Caco-2 (cell line): ENCODE data around the gene YBX1. TPM values are rescaled to one million over a fixed set of nuclear protein-coding genes. Genes with fewer than 3 reads are reported as not detected.
A peak's percentile ranks its signal among the peaks of the same experiment; 100 is the strongest.

Source experiments
- BruUV-seq: library from RNA; stranded (reverse); fragments of 400-500 nt; replicated peaks from 2 replicates; lab custom pipeline; 2021; lab: Mats Ljungman, UMichigan
- CTCF ChIA-PET: fragments of 300-600 bp; sonication (Branson Sonifier 250); formaldehyde crosslinking; loops from one replicate; lab custom pipeline; 2022; ENCODE audit warnings: antibody characterized with exemption; lab: Charles Lee
- POLR2A ChIA-PET: fragments of 300-600 bp; sonication (Branson Sonifier 250); formaldehyde crosslinking; loops from one replicate; lab custom pipeline; 2022; ENCODE audit warnings: antibody characterized with exemption; lab: Charles Lee
- DNase-seq, 2 experiments: peaks; one replicate each; pipeline versions ENCODE4 v3.0.0 to v3.0.0-alpha.2; 2020 to 2022
- H3K27me3 ChIP-seq: replicated peaks from 2 replicates; pipeline ENCODE4 v1.6.0; 2011; ENCODE audit warnings: low read length; ENCODE audit not compliant: control insufficient read depth, insufficient read depth
- H3K36me3 ChIP-seq: 2 replicates; pipeline ENCODE4 v1.5.1; 2011; ENCODE audit warnings: low read length; ENCODE audit not compliant: control insufficient read depth, insufficient read depth
- H3K4me1 ChIP-seq: fragments of 250-450 bp; sonication (Bioruptor Pico); 2 replicates; pipeline ENCODE4 v1.5.1; 2020; ENCODE audit warnings: mild to moderate bottlenecking
- H3K4me3 ChIP-seq: 2 replicates; pipeline ENCODE4 v1.5.1; 2011; ENCODE audit warnings: low read depth, mild to moderate bottlenecking, control low read depth, low read length
- H3K9me3 ChIP-seq: fragments of 250-450 bp; sonication (Bioruptor Pico); 2 replicates; pipeline ENCODE4 v1.5.1; 2020; ENCODE audit warnings: mild to moderate bottlenecking, moderate library complexity
- H3K27ac Mint-ChIP-seq: one replicate; pipeline ENCODE4 v1.8.0; 2022; ENCODE audit warnings: mixed read lengths; ENCODE audit not compliant: unreplicated experiment
- H3K27me3 Mint-ChIP-seq: one replicate; pipeline ENCODE4 v1.8.0; 2022; ENCODE audit warnings: mixed read lengths; ENCODE audit not compliant: insufficient read depth, unreplicated experiment
- H3K36me3 Mint-ChIP-seq: one replicate; pipeline ENCODE4 v1.8.0; 2022; ENCODE audit warnings: mild to moderate bottlenecking, mixed read lengths; ENCODE audit not compliant: insufficient read depth, unreplicated experiment
- H3K4me1 Mint-ChIP-seq: one replicate; pipeline ENCODE4 v1.8.0; 2022; ENCODE audit warnings: low read depth, mixed read lengths; ENCODE audit not compliant: unreplicated experiment
- H3K4me3 Mint-ChIP-seq: one replicate; pipeline ENCODE4 v1.8.0; 2022; ENCODE audit warnings: mild to moderate bottlenecking, moderate library complexity, mixed read lengths; ENCODE audit not compliant: unreplicated experiment
- H3K9me3 Mint-ChIP-seq: one replicate; pipeline ENCODE4 v1.8.0; 2022; ENCODE audit warnings: mixed read lengths; ENCODE audit not compliant: unreplicated experiment
- intact Hi-C: fragments of 100-400 bp; cut with micrococcal nuclease; formaldehyde crosslinking; loops from one replicate; pipeline ENCODE4 v1.10.0; 2022; ENCODE audit not compliant: unreplicated experiment
- total RNA-seq: library from RNA; stranded (reverse); gene quantifications from 2 replicates; pipeline ENCODE4 v1.2.3, GENCODE V29; 2022
- TF ChIP-seq, protein P1 (sequence below), 2 experiments: fragments of 200-600 bp in 1 of 2; IDR thresholded peaks; 1 replicate in 1 of 2; 2 replicates in 1 of 2; pipeline versions ENCODE4 v1.5.1 to v1.8.0; 2011 to 2022; ENCODE audit warnings: antibody characterized with exemption in 1 of 2, control low read depth in 1 of 2, inconsistent platforms in 1 of 2, low read depth in 1 of 2, low read length in 1 of 2, mild to moderate bottlenecking in 1 of 2, moderate library complexity in 1 of 2; ENCODE audit not compliant: insufficient read depth in 1 of 2, severe bottlenecking in 1 of 2, unreplicated experiment in 1 of 2

YBX1 gene
- total RNA-seq, 1 experiment from 2014 or later = 567 TPM

GRCh38 chr1:42676534-42677087 is 5.6 kb upstream of the YBX1 start:
- H3K4me3 Mint-ChIP-seq = no peak overlapping the region
- ChIA-PET POLR2A (no interaction called here), CTCF (no interaction called here)
- H3K4me1 Mint-ChIP-seq = peaks cover 16% of the 10 kb centered on the region
- Histone ChIP-seq H3K9me3 (no peaks in the 10 kb centered on the region), H3K4me3 (no peak overlapping the region), H3K4me1 (no peaks in the 10 kb centered on the region), H3K27me3 (no peaks in the 10 kb centered on the region), H3K36me3 (no peaks in the 10 kb centered on the region)
- no peak overlapping the region for H3K27ac Mint-ChIP-seq
- no peaks in the 10 kb centered on the region for H3K27me3 Mint-ChIP-seq
- H3K36me3 Mint-ChIP-seq = peaks cover 19% of the 10 kb centered on the region
- no peak for DNase-seq
- TF ChIP-seq, protein P1, sequence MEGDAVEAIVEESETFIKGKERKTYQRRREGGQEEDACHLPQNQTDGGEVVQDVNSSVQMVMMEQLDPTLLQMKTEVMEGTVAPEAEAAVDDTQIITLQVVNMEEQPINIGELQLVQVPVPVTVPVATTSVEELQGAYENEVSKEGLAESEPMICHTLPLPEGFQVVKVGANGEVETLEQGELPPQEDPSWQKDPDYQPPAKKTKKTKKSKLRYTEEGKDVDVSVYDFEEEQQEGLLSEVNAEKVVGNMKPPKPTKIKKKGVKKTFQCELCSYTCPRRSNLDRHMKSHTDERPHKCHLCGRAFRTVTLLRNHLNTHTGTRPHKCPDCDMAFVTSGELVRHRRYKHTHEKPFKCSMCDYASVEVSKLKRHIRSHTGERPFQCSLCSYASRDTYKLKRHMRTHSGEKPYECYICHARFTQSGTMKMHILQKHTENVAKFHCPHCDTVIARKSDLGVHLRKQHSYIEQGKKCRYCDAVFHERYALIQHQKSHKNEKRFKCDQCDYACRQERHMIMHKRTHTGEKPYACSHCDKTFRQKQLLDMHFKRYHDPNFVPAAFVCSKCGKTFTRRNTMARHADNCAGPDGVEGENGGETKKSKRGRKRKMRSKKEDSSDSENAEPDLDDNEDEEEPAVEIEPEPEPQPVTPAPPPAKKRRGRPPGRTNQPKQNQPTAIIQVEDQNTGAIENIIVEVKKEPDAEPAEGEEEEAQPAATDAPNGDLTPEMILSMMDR (IDR thresholded peaks at IDR 0.05; ENCODE audit: insufficient read depth in 1 of 2, low read depth in 1 of 2, low read length in 1 of 2, severe bottlenecking in 1 of 2, unreplicated experiment in 1 of 2) = no peak
- intact Hi-C loops = no loop called here
- no peaks in the 10 kb centered on the region for H3K9me3 Mint-ChIP-seq
- BruUV-seq = no TSS peak

DNA sequence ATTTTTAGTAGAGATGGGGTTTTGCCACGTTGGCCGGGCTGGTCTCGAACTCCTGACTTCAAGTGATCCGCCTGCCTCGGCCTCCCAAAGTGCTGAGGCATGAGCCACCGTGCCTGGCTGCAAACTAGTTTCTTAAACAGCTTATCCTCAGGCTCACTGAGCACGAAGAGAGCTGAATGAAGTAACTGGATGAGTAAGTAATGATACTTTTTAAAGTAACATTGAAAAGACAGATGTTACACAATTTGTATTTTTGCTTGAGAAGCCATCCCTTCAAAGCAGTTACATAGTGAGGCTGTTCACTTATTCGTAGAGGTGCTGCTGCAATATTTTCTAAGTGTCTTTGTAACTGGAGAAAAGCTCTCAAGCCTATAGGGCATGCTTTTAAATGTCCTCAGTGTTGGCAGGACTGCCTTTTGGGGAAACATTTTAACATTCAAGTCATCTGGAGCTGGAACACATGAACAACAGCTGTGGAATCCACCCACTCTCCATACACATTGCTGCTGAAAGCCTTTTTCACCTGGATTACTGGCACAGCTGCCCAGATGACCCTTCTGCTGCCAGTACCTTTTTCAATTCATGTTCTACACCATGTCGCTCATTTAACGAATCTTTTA is 2.7 kb upstream of the YBX1 start:
- Mint-ChIP-seq H3K4me1 (peaks cover 22% of the 10 kb centered on the region), H3K4me3 (no peak overlapping the region), H3K27ac (no peak overlapping the region), H3K27me3 (no peaks in the 10 kb centered on the region), H3K36me3 (peaks cover 28% of the 10 kb centered on the region), H3K9me3 (no peaks in the 10 kb centered on the region)
- Histone ChIP-seq H3K4me1 (peaks cover 4% of the 10 kb centered on the region), H3K4me3 (no peak overlapping the region), H3K27me3 (no peaks in the 10 kb centered on the region), H3K36me3 (no peaks in the 10 kb centered on the region), H3K9me3 (no peaks in the 10 kb centered on the region)
- TF ChIP-seq, protein P1 (IDR thresholded peaks at IDR 0.05; ENCODE audit: insufficient read depth in 1 of 2, low read depth in 1 of 2, low read length in 1 of 2, severe bottlenecking in 1 of 2, unreplicated experiment in 1 of 2) = no peak
- intact Hi-C loops = no loop called here
- no peak for DNase-seq
- no TSS peak for BruUV-seq
- POLR2A ChIA-PET = no interaction called here
- CTCF ChIA-PET = no interaction called here

GRCh38 chr1:42680055-42680454 is 2.2 kb upstream of the YBX1 start:
- H3K4me3 Mint-ChIP-seq = peak overlapping the region; percentile 77
- H3K27me3 Mint-ChIP-seq = no peaks in the 10 kb centered on the region
- BruUV-seq = no TSS peak
- peaks cover 32% of the 10 kb centered on the region for H3K36me3 Mint-ChIP-seq
- ChIA-PET POLR2A (no interaction called here), CTCF (no interaction called here)
- H3K4me1 Mint-ChIP-seq = peaks cover 28% of the 10 kb centered on the region
- H3K36me3 ChIP-seq = no peaks in the 10 kb centered on the region
- TF ChIP-seq, protein P1 (IDR thresholded peaks at IDR 0.05; ENCODE audit: insufficient read depth in 1 of 2, low read depth in 1 of 2, low read length in 1 of 2, severe bottlenecking in 1 of 2, unreplicated experiment in 1 of 2) = no peak
- H3K4me1 ChIP-seq = peaks cover 10% of the 10 kb centered on the region
- no peaks in the 10 kb centered on the region for H3K27me3 ChIP-seq
- H3K27ac Mint-ChIP-seq = no peak overlapping the region
- intact Hi-C loops = no loop called here
- H3K9me3 ChIP-seq = no peaks in the 10 kb centered on the region
- H3K9me3 Mint-ChIP-seq = no peaks in the 10 kb centered on the region
- H3K4me3 ChIP-seq = no peak overlapping the region
- DNase-seq = no peak
